ENCODE measurements around the gene ADAMTS1. TPM values are rescaled to one million over a fixed set of nuclear protein-coding genes. Genes with fewer than 3 reads are reported as not detected.

Gene ADAMTS1
- total and polyA plus RNA-seq, 8 donors = 54.2 to 147 (median 96.9) TPM

- TF ChIP-seq CTCF (IDR thresholded peaks at IDR 0.05) = no peak
- intact Hi-C loops (cut with DNase I) = loop anchor here in 1 of 2 donors (10.0 kb wide), 1 partner anchor 59 kb away; no protein-coding TSS in a partner anchor
- DNase-seq (no peak), ATAC-seq (no peak)
- Histone ChIP-seq H3K4me1 (no peaks in the 10 kb centered on the region), H3K4me3 (no peak overlapping the region), H3K27me3 (no peaks in the 10 kb centered on the region), H3K9me3 (no peaks in the 10 kb centered on the region), H3K36me3 (peaks cover 0 to 21% of the 10 kb centered on the region in 2 donors), H3K27ac (no peak overlapping the region)
These were observed 11.7 kb downstream of the ADAMTS1 start for GRCh38 chr21:26833460-26833939.

GRCh38 chr21:26833011-26833410 lies 12.2 kb downstream of the ADAMTS1 start:
- no peak overlapping the region for H3K4me3 ChIP-seq
- no peak for ATAC-seq
- no peak for TF ChIP-seq CTCF (IDR thresholded peaks at IDR 0.05)
- intact Hi-C loops (cut with DNase I) = loop anchor here in 1 of 2 donors (10.0 kb wide), 1 partner anchor 58 kb away; no protein-coding TSS in a partner anchor
- peak in 1 of 4 donors; percentile 31 for DNase-seq
- H3K27me3 ChIP-seq = no peaks in the 10 kb centered on the region
- H3K36me3 ChIP-seq = peaks cover 0 to 16% of the 10 kb centered on the region in 2 donors
- H3K27ac ChIP-seq = no peak overlapping the region
- H3K9me3 ChIP-seq = no peaks in the 10 kb centered on the region
- no peaks in the 10 kb centered on the region for H3K4me1 ChIP-seq

GRCh38 chr21:26832546-26832945 lies 12.7 kb downstream of the ADAMTS1 start:
- no peak for TF ChIP-seq CTCF (IDR thresholded peaks at IDR 0.05)
- no peak overlapping the region for H3K27ac ChIP-seq
- peaks cover 0 to 11% of the 10 kb centered on the region in 2 donors for H3K36me3 ChIP-seq
- H3K4me3 ChIP-seq = no peak overlapping the region
- intact Hi-C loops (cut with DNase I) = loop anchor here in 1 of 2 donors (10.0 kb wide), 1 partner anchor 58 kb away; no protein-coding TSS in a partner anchor
- no peaks in the 10 kb centered on the region for H3K27me3 ChIP-seq
- no peaks in the 10 kb centered on the region for H3K9me3 ChIP-seq
- H3K4me1 ChIP-seq = no peaks in the 10 kb centered on the region
- ATAC-seq = no peak
- no peak for DNase-seq

GRCh38 chr21:26826801-26827200 lies 18.4 kb downstream of the ADAMTS1 start:
- Histone ChIP-seq H3K36me3 (no peaks in the 10 kb centered on the region), H3K27me3 (no peaks in the 10 kb centered on the region), H3K9me3 (no peaks in the 10 kb centered on the region), H3K4me3 (no peak overlapping the region), H3K4me1 (no peaks in the 10 kb centered on the region), H3K27ac (no peak overlapping the region)
- DNase-seq (no peak), ATAC-seq (no peak)
- intact Hi-C loops (cut with DNase I) = no loop called here
- TF ChIP-seq CTCF (IDR thresholded peaks at IDR 0.05) = no peak

- H3K27me3 ChIP-seq = no peaks in the 10 kb centered on the region
- no peak for ATAC-seq
- no peak for TF ChIP-seq CTCF (IDR thresholded peaks at IDR 0.05)
- no peaks in the 10 kb centered on the region for H3K9me3 ChIP-seq
- intact Hi-C loops (cut with DNase I) = no loop called here
- H3K4me1 ChIP-seq = no peaks in the 10 kb centered on the region
- no peaks in the 10 kb centered on the region for H3K36me3 ChIP-seq
- DNase-seq = no peak
- no peak overlapping the region for H3K4me3 ChIP-seq
- no peak overlapping the region for H3K27ac ChIP-seq
These were observed 24.7 kb downstream of the ADAMTS1 start for GRCh38 chr21:26820509-26820908.

Data from left lung (tissue), 10 donors.